Activated CD8-positive, alpha-beta memory T cell treated with anti-CD3 and anti-CD28 coated beads, Interleukin-2, amount 50 U/mL, for 1 hour (primary cell): ENCODE results near the gene MAPK10.
"Not testable (repeated sequence)": the region's sequence is repeated elsewhere in the genome, so short reads cannot be mapped to it uniquely, and the experiment has no call there.

Source experiments
- DNase-seq: peaks from one replicate; pipeline ENCODE4 v3.0.0-alpha.2; 2020; ENCODE audit errors: extremely low read depth

MAPK10 gene

DNA sequence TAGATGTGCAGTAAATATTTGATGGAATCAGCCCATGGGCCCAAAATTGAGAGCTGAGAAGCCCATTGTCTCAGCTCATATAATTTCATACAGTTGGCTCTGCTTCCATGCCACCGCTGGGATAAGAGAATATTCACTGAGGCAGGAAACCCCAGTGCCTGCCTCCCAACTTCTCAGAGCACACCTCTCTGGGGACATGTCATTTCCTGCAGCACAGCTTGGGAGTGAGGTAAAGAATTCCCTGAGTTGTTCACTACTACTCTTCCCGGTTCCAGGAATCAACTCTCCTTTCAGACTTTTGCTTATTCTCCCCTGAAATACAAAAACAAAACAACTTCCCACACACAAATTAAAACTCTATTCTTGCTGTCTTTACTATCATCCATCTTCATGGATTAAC lies 389.3 kb downstream of the MAPK10 start:
- no peak for DNase-seq

DNA sequence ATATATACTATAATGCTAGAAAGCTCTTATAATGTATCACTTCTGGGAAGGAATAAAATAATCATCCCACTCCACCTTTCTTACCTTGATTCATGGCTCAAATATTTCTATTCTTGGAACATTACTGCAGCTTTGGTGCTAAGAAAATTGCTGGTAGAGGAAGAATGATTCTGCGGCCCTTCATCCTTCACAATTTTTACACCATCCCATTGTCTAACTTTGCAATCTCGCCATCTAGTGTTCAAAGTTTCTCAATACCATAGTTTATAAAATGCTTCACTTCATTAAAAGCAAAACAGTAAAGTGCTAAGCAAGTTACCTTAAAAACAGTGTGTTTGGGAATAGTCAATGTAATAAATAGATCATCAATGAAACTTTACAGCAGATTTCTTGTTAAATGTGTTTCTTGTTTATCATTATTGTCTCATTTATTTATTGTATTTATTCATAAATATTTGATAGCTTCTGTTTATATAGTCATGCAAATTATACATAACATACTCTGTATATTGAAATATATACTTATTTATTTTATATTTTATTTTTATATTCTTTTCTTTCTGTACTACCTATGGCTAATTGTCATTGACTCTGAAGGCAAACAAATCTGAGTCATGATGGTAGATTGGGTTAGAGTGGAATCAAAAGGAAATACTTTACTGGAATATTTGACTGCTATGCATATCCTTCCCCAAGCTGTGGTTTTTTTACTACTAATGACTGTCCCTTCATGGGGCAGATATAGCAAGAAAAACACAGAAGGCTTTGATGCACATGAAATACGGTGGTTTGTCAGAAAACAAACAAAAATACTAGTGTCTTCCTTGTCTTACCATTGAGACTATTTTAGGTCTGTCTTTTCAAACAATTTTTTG lies 390.7 kb downstream of the MAPK10 start:
- no peak for DNase-seq

DNA sequence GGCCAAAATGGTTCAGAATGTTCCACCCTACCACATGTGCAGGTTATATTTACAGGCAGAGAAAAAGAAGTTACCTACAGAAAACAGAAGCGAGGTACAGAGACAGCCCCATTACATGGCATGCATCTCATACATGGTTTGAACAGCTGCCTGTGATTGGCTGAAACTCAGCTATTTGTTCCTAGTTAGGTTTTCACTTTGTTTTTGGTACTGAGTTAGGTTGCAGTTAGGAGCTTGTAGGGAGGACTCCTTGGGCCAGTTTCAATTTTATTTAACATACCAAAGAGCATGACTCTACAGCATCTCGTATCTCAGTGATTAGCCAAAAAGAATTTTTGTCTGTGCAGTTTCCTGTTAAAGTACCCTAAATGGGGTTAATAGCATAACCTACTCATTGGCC lies 392.0 kb downstream of the MAPK10 start:
- DNase-seq, result no peak

DNA sequence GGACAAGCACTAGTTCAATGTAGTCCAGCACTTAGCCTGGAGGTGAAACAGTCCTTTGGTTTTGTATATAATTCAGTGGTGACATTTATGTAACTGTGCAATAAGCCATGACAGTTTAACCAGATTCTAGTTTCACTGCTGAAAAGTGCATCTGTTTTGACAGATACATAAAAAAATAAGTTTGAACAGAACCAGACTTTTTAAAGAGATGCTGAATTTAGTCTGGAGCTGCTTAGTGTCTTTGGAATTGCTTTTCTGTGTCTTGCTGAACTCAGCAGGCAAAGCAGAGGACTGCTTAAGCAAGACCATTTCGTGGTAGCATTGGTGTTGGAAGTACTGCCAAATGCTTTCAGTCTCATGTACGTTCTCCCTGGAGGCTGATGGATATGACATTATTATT lies 393.5 kb downstream of the MAPK10 start:
- no peak for DNase-seq

DNA sequence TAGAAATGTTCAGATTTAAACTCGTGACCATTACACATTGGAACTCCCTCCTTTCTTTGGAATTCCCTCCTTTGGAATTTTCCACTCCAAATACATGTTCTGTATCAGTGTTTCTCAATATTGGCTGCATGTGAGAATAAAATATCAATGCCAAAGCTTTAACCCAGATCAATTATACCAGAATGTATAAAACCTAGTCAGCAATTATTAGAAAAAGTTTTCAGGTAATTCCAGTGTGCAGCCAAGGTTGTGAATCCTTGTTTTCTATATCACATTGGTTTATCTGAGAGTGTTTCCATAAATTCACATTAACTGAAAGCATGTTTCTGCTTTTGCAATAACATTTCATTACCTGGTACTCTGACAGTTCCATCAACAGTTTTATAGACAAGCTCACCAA lies 394.3 kb downstream of the MAPK10 start:
- no peak for DNase-seq

DNA sequence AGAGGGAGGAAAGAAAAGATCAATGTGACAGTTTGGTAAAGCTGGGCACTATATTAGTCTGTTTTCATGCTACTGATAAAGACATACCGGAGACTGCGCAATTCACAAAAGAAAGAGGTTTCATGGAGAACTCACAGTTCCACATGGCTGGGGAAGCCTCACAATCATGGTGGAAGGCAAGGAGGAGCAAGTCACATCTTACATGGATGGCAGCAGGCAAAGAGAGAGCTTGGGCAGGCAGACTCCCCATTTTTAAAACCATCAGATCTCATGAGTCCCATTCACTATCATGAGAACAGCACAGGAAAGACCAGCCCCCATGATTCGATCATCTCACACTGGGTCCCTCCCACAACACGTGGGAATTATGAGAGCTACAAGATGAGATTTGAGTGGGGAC lies 394.8 kb downstream of the MAPK10 start:
- DNase-seq, result not testable (repeated sequence)

DNA sequence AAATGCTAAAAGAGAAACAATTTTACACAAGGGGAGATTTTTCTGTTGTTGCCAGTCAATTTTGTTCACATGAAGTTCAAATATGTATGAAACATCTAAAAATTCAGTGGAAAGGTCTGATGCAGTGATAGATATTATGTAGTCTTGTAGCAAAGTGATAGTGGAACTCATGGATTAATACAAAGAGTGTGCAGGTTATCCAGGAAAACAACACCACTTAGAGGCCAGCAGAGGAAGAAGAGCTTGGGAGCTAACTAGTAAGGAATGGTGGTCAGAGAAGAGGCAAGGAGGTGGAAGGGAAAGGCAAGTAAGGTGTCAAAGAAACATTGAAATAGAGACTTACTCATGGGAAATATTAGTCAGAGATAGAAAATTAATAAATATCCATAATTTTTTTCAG lies 395.6 kb downstream of the MAPK10 start:
- no peak for DNase-seq

DNA sequence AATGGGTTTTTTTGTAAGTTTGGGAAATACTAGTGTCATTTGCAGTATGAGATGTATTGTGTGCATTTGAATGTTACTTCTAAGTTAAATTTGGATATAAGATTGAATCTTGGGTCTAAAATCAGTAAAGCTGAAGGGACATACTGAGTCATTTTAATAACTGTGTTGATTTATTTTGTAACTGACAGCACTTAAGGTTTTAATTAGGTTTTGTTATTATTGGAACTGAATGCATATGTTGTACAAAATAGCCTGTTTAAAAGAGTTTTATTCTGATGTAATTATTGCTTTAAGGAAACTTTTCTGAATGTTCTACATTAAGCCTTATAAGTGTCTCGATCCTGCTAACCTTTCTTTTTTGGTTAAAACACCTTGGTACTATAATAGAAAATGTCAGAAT lies 396.6 kb downstream of the MAPK10 start:
- no peak for DNase-seq

DNA sequence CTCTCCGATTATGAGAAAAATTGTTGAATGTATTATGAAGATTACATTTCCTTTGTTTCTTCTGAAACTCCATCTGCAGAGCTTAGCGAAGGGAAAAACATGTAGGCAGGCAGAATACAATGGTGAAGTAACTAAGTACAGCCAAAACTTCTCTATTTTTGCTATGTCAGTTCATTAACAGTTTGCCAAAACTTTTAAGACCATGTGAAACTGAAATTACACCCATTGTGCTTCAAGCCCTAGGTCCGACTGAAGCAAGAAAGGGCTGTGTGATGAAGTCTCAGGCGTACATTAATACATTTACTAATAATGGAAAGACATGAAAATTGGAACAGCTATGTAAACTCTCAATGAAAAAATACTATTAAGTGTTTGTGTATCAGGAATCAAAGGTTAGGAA lies 398.0 kb downstream of the MAPK10 start:
- no peak for DNase-seq

DNA sequence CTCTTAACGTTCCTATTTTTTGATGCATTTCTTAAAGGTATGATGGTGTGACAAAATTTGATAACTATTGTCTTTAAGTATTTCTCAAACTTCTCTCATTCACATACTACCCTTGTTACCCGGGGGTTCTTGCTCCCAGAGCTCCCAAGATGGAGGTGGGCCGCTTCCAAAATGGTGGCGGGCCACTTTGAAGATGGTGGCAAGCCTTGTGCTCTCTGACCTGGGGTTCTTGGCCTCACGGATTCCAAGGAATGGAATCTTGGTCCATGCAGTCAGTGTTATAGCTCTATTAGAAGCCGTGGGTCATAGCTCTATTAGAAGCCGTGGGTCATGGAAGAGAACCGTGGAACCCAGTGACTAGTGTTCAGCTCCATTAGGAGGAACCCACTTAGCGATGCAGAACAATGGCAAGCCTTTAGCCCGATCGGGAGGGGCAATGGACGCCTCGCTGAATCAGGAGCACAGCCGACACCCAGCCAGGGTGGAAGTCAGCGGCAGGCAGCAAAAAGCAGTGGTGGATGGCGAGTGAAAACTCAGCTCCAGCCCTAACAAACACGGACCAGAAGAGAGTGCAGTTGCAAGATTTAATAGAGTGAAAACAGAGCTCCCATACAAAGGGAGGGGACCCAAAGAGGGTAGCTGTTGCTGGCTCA lies 403.4 kb downstream of the MAPK10 start:
- DNase-seq, result no peak

DNA sequence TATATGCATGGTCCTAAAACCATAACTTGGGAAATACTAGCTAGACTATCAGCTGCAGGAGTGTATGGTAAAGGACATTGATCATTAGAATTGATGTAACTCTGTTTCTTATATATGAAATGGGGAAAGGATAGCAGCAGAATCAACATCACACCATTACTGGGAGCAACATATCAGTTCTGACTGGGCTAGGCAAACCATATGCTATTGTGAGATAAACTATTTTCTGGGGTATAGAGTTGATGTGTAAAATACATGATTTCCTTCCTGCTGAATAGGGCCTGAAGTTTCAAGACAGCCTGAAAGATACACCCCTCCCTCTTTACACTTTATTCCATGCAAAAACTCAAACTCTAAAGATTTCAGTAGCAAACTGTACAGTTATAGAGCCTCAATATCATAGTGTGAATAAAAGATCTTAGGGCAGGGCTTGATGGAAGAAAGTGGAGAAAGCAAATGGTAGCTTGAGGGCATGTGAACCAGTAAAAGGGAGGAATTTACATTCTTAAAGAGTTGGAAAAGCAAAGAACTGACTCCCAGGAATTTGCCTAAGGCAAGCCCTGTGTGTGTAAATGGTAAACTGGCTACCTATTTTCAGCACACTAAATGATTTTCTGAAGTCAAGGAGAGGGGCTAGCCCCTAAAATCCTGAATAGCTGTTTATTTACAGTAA lies 404.1 kb downstream of the MAPK10 start:
- DNase-seq, result no peak

DNA sequence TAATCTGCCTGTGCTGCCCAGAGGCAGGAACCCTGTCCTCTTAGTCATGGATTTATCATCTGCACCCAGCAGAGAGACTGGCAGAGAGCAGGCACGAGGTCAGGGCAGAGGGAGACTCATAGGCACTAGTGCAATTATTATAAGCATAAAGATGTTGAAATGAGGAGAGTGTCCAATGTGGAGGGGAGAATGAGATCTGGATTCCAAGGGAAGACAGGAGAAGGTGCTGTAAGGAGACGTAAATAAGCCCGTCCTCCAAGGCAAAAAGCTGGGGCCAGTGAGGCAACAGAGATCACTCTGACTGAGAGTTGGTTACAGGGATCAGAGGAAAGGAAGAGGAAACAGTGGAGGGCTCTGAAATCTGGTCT lies 406.2 kb downstream of the MAPK10 start:
- no peak for DNase-seq

DNA sequence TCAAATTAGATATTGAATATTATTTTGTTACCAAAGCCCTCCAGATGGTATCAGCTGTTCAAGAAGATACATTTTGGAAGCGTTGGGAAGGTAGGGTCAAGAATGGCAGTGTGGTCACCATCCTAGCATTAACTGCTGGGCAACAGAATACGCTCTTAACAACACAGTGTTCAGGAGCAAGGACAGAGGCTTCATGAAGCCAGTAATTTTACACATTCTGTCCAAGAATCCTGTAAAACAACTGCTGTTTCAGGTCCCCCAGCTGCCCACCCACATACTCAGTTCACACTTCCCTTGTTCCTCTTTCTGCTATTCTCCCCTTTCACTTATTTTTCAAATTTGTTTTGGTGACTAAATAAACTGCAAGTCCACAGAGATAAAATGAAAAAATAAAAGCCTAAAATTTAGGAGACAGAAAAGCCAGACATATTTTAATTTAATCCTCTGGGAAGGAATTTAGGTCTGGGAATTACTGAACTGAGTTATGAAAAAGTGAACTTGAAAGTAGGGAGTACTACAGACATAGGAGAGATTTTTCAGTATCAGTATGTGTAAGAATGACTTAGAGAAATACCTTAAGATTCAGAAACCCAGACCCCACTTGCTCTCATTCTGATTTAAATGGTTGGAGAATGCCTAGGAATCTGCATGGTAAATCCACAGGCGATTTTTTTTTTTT lies 406.7 kb downstream of the MAPK10 start:
- no peak for DNase-seq

DNA sequence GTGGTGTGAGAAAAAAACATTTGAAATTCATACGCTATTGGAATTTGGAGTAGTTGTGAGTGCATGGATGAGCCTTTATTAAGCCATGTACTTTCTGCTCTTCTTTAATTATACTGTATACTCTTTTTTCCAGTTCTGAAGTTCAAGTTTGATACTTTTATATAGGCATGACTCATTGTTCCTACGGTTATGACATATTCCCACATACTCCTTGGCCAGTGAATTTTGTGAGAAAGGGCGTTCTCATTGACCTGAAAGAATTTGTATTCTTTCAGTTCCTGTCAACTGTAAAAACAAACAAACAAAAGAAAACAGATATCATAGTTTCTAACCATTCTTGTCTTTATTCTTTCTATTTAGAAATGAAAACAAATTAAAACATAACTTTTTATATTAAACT lies 407.3 kb downstream of the MAPK10 start:
- DNase-seq, result no peak

DNA sequence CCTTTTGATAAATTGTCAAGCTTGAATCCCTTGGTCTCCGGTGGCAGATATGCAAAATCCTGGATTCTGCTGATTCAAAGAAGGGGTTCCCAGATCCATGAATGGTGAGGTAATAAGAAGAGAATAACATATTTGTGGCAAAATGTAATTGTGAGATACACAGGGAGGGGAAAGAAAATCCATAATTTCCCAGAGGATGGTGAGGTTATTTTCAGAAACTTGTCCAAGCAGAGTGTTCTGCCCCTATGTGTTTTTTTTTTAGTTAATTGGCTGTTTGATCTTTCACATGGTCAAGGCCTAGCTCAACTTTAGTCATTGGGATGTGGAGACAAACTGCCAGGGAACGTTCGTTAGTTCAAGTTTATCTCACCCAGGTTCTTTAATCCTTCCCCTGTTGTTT lies 408.8 kb downstream of the MAPK10 start:
- no peak for DNase-seq

DNA sequence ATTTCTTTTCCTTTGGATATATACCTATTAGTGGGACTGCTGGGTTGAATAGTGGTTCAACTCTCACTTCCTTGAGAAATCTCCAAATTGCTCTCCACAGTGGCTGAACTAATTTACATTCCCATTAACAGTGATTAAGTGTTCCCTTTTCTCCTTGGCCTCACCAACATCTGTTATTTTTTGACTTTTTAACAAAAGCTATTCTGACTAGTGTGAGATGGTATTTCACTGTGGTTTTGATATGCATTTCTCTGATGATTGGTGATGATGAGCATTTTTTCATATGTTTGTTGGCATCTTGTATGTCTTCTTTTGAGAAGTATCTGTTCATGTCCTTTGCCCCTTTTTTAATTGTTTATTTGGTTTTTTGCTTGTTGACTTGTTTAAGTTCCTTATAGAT lies 413.0 kb downstream of the MAPK10 start:
- no peak for DNase-seq

DNA sequence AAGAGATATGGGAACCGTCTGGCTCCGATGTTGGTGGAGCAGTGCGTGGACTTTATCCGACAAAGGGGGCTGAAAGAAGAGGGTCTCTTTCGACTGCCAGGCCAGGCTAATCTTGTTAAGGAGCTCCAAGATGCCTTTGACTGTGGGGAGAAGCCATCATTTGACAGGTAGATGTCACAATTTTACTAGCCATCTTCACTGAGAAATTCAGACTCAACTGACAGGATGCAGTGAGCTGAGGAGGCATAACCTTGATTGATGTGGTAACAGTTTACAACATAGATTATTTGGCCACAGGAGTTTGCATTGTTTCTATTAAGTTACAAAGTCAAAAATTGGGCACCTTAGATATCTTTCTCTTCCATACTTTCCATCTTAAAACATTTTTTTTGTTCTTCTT lies 417.7 kb downstream of the MAPK10 start:
- DNase-seq, result no peak

DNA sequence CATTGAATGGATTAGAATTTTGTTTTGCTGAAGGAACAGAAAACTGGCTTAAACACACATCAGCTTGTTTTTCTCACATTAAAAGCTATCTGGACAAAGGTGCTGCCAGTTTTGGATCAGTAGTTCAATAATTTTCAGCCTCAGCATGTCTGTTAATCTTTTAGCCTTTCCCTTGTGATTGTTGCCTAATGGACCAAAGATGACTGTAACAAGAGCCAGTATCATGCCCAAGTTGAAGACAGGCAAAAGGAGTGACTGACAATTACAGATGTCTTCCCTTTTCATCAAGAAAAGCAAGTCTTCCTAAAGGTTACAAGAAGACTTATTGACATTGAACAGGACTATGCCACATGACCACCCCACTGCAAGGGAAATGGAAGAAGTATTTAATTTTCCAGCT lies 419.7 kb downstream of the MAPK10 start:
- no peak for DNase-seq
